Liver (tissue), 3 donors: Measurements from ENCODE around the gene LOC128125822.

ENCODE experiments used
- CTCF ChIP-seq: fragments of 150-350 bp; IDR thresholded peaks from 2 replicates; pipeline ENCODE4 v1.5.1; 2017; ENCODE audit warnings: improper control_type of control experiment, low read depth, low read length; ENCODE audit not compliant: missing input control
- GABPA ChIP-seq, 2 donors: IDR thresholded peaks in 1 of 2; conservative IDR thresholded peaks in 1 of 2; 2 replicates each; pipeline ENCODE4 v1.6.1; 2016; ENCODE audit warnings: antibody characterized with exemption in 2 of 2, mild to moderate bottlenecking in 1 of 2, moderate library complexity in 1 of 2
- donor health status: healthy.
- donor health status: healthy.

GRCh38 chr6:63565727-63566596 is 6.3 kb upstream of the LOC128125822 start:
- no peak for TF ChIP-seq CTCF
- no peak for TF ChIP-seq GABPA (IDR thresholded peaks at IDR 0.05 in 1 of 2, conservative IDR thresholded peaks at IDR 0.05 in 1 of 2)
